ENCODE measurements around the gene EXT2.

Gene EXT2

GRCh38 chr11:44282620-44283019 lies 187.1 kb downstream of the EXT2 start:
- H3K27ac ChIP-seq, result no peak overlapping the region
- TF ChIP-seq, protein P1, sequence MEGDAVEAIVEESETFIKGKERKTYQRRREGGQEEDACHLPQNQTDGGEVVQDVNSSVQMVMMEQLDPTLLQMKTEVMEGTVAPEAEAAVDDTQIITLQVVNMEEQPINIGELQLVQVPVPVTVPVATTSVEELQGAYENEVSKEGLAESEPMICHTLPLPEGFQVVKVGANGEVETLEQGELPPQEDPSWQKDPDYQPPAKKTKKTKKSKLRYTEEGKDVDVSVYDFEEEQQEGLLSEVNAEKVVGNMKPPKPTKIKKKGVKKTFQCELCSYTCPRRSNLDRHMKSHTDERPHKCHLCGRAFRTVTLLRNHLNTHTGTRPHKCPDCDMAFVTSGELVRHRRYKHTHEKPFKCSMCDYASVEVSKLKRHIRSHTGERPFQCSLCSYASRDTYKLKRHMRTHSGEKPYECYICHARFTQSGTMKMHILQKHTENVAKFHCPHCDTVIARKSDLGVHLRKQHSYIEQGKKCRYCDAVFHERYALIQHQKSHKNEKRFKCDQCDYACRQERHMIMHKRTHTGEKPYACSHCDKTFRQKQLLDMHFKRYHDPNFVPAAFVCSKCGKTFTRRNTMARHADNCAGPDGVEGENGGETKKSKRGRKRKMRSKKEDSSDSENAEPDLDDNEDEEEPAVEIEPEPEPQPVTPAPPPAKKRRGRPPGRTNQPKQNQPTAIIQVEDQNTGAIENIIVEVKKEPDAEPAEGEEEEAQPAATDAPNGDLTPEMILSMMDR (conservative IDR thresholded peaks at IDR 0.05), result no peak

DNA sequence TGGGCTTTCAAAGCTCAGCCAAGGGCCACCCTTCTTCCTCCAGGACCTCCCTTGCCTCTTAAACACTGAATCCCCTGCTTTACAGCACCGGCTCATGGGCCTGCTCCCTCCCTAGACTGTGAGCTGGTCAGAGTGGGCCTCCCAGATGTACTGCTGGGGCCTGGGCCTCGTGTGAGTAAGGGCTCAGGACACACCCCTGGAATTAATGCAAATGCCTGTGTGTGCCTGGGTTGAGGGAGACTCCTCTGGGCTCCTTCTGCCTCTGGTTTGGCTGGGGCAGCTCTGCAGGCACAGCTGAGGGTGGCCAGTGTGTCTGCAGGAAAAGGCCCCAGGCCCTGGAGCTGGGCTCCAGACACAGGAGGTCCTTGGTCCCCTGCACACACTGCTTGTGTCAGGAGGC lies 190.3 kb downstream of the EXT2 start:
- H3K27ac ChIP-seq, result no peak overlapping the region
- TF ChIP-seq, protein P1 (conservative IDR thresholded peaks at IDR 0.05), result no peak

- TF ChIP-seq, protein P1 (conservative IDR thresholded peaks at IDR 0.05), result peak; percentile 81
- H3K27ac ChIP-seq, result no peak overlapping the region
Measured at GRCh38 chr11:44286268-44286880, 190.9 kb downstream of the EXT2 start.

- TF ChIP-seq, protein P1 (conservative IDR thresholded peaks at IDR 0.05), result no peak
- H3K27ac ChIP-seq, result no peak overlapping the region
Measured at GRCh38 chr11:44286911-44287310, 191.4 kb downstream of the EXT2 start.

- TF ChIP-seq, protein P1 (conservative IDR thresholded peaks at IDR 0.05), result no peak
- no peak overlapping the region for H3K27ac ChIP-seq
Measured at GRCh38 chr11:44288133-44288526, 192.7 kb downstream of the EXT2 start.

GRCh38 chr11:44290208-44290607 lies 194.7 kb downstream of the EXT2 start:
- TF ChIP-seq, protein P1 (conservative IDR thresholded peaks at IDR 0.05), result no peak
- H3K27ac ChIP-seq, result no peak overlapping the region
